Parathyroid adenoma (tissue), 2 donors: ENCODE measurements around the gene HNRNPF.
"Not testable (repeated sequence)": the region's sequence is repeated elsewhere in the genome, so short reads cannot be mapped to it uniquely, and the experiment has no call there.

Experiments used
- H2AFZ ChIP-seq: fragments of 300-600 bp; sonication (generic); one replicate; pipeline ENCODE4 v1.7.0; 2017; ENCODE audit warnings: antibody characterized with exemption, mild to moderate bottlenecking
- H3K27ac ChIP-seq: fragments of 300-600 bp; sonication (generic); one replicate; pipeline ENCODE4 v1.7.0; 2017
- H3K27me3 ChIP-seq: fragments of 300-600 bp; sonication (generic); one replicate; pipeline ENCODE4 v1.7.0; 2017; ENCODE audit warnings: low read length; ENCODE audit not compliant: control insufficient read depth, insufficient read depth
- H3K36me3 ChIP-seq: fragments of 300-600 bp; sonication (generic); one replicate; pipeline ENCODE4 v1.7.0; 2017; ENCODE audit warnings: low read length; ENCODE audit not compliant: control insufficient read depth, insufficient read depth
- H3K4me1 ChIP-seq: fragments of 300-600 bp; sonication (generic); one replicate; pipeline ENCODE4 v1.7.0; 2017; ENCODE audit warnings: control low read depth
- H3K4me2 ChIP-seq: fragments of 300-600 bp; sonication (generic); one replicate; pipeline ENCODE4 v1.7.0; 2017; ENCODE audit warnings: low read length
- H3K4me3 ChIP-seq: fragments of 300-600 bp; sonication (generic); one replicate; pipeline ENCODE4 v1.7.0; 2017; ENCODE audit warnings: low read depth, low read length
- H3K79me2 ChIP-seq: fragments of 300-600 bp; sonication (generic); one replicate; pipeline ENCODE4 v1.7.0; 2017; ENCODE audit warnings: control low read depth
- H3K9ac ChIP-seq: fragments of 300-600 bp; sonication (generic); one replicate; pipeline ENCODE4 v1.7.0; 2017; ENCODE audit warnings: mild to moderate bottlenecking
- H3K9me3 ChIP-seq: fragments of 300-600 bp; sonication (generic); one replicate; pipeline ENCODE4 v1.7.0; 2017; ENCODE audit warnings: low read length; ENCODE audit not compliant: control insufficient read depth
- TF ChIP-seq, protein P1 (sequence below): fragments of 300-600 bp; sonication (generic); IDR thresholded peaks from one replicate; pipeline ENCODE4 v1.7.0; 2017; ENCODE audit warnings: antibody characterized with exemption, mild to moderate bottlenecking
- donor health status: primary hyperparathyroidism.

The HNRNPF gene, protein sequence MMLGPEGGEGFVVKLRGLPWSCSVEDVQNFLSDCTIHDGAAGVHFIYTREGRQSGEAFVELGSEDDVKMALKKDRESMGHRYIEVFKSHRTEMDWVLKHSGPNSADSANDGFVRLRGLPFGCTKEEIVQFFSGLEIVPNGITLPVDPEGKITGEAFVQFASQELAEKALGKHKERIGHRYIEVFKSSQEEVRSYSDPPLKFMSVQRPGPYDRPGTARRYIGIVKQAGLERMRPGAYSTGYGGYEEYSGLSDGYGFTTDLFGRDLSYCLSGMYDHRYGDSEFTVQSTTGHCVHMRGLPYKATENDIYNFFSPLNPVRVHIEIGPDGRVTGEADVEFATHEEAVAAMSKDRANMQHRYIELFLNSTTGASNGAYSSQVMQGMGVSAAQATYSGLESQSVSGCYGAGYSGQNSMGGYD

DNA sequence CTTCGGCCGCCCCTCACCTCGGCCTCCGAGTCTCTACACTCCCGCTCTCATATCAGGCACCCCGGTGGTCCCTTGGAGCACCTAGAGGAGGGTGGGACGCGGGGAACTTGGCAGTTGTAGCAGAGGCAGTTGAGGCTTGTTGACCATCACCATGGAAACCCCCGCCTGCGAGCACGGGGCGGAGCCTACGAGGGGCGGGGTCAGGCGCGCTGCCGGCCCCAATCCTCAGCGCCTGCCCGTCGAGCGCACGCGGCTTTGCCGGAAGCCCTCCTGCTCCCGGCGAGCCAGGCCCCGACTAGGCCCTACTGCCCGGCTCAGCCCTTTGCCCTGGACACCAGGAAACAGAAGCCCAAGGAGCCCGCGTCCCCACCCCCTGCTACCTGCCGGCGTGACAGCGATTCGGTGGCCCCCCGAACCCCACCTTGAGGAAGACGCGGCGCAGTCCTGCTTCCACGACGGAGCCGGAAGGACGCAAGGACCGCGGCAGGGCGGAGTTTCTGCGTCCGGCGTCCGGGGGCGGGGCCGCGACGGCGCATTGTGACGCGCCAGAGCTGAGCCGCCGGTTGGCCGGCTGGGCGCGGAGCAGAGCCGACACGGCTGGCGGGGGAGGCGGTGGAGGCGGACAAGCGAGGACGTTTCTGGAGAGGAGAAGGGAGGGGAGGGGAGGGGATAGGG is at the start of gene HNRNPF:
TSS of gene HNRNPF (minus strand) at position 477 of the 675 bp plus-strand sequence. CDS start 21,302 bp downstream, outside the sequence.
- Histone ChIP-seq H3K27me3 (no peaks in the 10 kb centered on the region), H3K27ac (peak within 1 kb of the TSS; percentile 98), H3K4me3 (peak within 1 kb of the TSS; percentile 87), H3K9me3 (no peaks in the 10 kb centered on the region), H3K9ac (peak within 1 kb of the TSS; percentile 85), H3K4me2 (peak within 1 kb of the TSS; percentile 78), H2AFZ (peak within 1 kb of the TSS; percentile 98), H3K36me3 (no peaks in the 10 kb centered on the region), H3K79me2 (peaks cover 24% of the 10 kb centered on the region), H3K4me1 (no peaks in the 10 kb centered on the region)
- TF ChIP-seq, protein P1, sequence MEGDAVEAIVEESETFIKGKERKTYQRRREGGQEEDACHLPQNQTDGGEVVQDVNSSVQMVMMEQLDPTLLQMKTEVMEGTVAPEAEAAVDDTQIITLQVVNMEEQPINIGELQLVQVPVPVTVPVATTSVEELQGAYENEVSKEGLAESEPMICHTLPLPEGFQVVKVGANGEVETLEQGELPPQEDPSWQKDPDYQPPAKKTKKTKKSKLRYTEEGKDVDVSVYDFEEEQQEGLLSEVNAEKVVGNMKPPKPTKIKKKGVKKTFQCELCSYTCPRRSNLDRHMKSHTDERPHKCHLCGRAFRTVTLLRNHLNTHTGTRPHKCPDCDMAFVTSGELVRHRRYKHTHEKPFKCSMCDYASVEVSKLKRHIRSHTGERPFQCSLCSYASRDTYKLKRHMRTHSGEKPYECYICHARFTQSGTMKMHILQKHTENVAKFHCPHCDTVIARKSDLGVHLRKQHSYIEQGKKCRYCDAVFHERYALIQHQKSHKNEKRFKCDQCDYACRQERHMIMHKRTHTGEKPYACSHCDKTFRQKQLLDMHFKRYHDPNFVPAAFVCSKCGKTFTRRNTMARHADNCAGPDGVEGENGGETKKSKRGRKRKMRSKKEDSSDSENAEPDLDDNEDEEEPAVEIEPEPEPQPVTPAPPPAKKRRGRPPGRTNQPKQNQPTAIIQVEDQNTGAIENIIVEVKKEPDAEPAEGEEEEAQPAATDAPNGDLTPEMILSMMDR, result no peak

DNA sequence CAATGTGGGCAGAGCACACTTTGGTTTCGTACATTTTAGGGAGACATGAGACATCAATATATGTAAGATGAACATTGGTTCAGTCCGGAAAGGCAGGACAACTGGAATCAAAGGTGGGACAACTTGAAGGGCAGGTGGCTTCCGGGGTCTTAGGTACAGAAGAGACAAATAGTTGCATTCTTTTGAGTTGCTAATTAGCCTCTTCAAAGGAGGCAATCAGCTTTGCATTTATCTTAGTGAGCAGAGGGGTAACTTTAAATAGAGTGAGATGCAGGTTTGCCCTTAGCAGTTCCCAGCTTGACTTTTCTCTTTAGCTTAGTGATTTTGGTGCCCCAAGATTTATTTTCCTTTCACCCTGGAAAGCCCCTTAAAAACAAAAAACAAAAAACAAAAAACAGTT is 49.2 kb upstream of the HNRNPF start:
- Histone ChIP-seq H3K9ac (no peak overlapping the region), H2AFZ (no peak overlapping the region), H3K36me3 (no peaks in the 10 kb centered on the region), H3K4me3 (no peak overlapping the region), H3K4me2 (no peak overlapping the region), H3K27me3 (no peaks in the 10 kb centered on the region), H3K79me2 (no peaks in the 10 kb centered on the region), H3K4me1 (no peaks in the 10 kb centered on the region), H3K9me3 (no peaks in the 10 kb centered on the region), H3K27ac (no peak overlapping the region)
- TF ChIP-seq, protein P1, result no peak

DNA sequence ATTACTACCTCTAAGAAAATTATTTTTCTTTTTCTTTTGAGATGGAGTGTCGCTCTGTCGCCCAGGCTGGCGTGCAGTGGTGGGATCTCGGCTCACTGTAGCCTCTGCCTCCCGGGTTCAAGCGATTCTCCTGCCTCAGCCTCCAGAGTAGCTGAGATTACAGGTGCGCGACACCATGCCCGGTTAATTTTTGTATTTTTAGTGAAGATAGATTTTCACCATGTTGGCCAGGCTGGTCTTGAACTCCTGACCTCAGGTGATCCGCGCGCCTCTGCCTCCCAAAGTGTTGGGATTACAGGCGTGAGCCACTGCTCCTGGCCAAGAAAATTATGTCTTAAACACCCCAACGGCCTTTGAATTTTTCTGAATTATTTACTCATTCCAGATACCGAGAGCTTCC is 47.6 kb upstream of the HNRNPF start:
- Histone ChIP-seq H2AFZ (peak overlapping the region; percentile 99), H3K27ac (peak overlapping the region; percentile 90)
- not testable (repeated sequence) for H3K4me3 ChIP-seq, H3K4me2 ChIP-seq, H3K9me3 ChIP-seq, H3K4me1 ChIP-seq, H3K27me3 ChIP-seq, H3K9ac ChIP-seq, H3K36me3 ChIP-seq, H3K79me2 ChIP-seq

DNA sequence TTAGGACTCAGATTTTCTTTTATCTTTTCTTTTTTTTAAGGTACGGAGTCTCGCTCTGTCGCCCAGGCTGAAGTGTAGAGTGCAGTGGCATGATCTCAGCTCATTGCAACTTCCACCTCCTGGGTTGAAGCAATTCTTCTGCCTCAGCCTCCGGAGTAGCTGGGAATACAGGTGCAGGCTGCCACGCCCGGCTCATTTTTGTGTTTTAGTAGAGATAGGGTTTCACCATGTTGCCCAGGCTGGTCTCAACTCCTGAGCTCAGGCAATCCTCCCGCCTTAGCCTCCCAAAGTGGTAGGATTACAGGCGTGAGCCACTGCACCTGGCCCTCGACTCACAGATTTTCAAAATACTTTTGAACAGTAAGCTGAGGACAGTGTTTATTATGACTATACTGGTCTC is 45.0 kb upstream of the HNRNPF start:
- H2AFZ ChIP-seq, H3K27ac ChIP-seq, H3K9ac ChIP-seq, H3K27me3 ChIP-seq, H3K4me3 ChIP-seq, H3K4me1 ChIP-seq, H3K79me2 ChIP-seq, H3K4me2 ChIP-seq, H3K9me3 ChIP-seq, H3K36me3 ChIP-seq: not testable (repeated sequence)

DNA sequence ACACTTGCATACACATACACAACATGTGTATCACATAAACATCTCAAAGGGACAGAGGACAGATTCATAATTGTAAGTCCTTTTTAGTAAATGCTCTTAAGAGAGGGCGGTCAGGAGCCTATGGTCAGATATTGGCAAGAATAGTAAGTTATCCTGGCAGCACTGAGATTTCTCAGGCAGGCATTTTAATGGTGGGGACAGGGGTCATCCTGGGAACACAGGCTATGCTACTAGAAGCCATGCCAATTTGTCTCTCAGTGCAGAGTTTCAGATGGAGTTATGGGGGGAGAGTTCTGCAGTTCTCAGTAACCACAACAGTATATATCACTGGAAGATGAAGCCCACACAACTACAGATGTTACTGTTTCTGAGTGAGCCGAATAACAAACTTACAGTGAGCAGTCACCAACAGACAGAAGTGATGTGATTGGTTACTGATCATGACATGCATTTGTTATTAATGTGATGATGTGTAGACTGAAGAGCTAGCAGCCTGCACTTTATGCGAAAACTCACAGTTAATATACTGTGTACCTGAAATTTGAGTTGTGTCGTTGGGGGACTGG is 44.4 kb upstream of the HNRNPF start:
- Histone ChIP-seq H3K27ac (no peak overlapping the region), H3K27me3 (no peaks in the 10 kb centered on the region), H3K4me1 (no peaks in the 10 kb centered on the region), H3K9me3 (no peaks in the 10 kb centered on the region), H3K79me2 (no peaks in the 10 kb centered on the region), H2AFZ (no peak overlapping the region), H3K4me2 (no peak overlapping the region), H3K4me3 (no peak overlapping the region), H3K36me3 (no peaks in the 10 kb centered on the region), H3K9ac (no peak overlapping the region)
- TF ChIP-seq, protein P1, result no peak
